GM21390 (cell line): Measurements from ENCODE around the gene ARL4A.
"Not testable (repeated sequence)": the region's sequence is repeated elsewhere in the genome, so short reads cannot be mapped to it uniquely, and the experiment has no call there.

Experiments used
- ATAC-seq: cut with Tn5 transposase; IDR thresholded peaks from one replicate; pipeline ENCODE4 v1.9.1; 2021; ENCODE audit not compliant: unreplicated experiment

ARL4A gene, protein sequence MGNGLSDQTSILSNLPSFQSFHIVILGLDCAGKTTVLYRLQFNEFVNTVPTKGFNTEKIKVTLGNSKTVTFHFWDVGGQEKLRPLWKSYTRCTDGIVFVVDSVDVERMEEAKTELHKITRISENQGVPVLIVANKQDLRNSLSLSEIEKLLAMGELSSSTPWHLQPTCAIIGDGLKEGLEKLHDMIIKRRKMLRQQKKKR

DNA sequence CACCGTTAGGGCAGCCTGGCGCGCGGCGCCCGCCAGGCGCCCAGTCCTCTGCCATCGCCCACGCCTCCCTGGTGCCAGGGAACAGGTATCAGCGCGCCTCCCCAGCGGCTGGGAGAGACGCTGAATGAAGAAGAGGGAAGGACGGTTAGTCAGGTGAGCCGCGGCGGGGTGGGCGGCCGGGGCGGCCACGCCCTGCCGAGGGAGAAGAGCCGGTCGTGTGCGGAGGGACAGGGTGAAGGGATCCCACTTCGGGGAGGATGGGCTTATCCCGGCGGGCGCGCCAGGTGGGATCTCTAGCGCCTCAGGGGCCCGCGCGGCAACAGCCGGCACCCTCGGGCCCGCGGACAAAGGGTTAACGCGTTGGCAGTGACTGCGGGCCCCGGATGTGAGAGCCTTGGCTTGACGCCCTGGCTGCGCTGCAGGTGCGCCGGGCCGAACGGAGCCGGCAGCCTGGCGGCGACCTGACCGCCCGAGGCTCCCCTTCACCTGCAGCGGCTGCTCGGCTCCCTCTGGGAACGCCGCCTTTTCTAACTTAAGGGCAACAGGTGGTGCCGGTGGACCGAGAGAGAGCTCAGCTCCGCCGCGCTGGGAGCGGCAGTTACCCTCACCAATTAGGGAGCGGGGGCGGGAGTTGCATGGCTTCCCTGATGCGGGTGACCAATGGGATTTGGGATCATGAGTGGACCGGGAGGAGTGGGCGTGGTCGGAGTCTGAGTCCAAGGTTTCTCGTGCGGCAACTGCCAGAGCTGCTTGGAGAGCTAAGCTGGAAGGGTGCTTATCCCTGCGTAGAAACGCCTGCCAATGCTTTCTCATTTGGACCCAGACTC, at the start of gene ARL4A:
Gene ARL4A (plus strand): TSS at position 743 of the 827 bp plus-strand sequence. CDS start 622 bp downstream, outside the sequence.
- peak; percentile 79 for ATAC-seq

DNA sequence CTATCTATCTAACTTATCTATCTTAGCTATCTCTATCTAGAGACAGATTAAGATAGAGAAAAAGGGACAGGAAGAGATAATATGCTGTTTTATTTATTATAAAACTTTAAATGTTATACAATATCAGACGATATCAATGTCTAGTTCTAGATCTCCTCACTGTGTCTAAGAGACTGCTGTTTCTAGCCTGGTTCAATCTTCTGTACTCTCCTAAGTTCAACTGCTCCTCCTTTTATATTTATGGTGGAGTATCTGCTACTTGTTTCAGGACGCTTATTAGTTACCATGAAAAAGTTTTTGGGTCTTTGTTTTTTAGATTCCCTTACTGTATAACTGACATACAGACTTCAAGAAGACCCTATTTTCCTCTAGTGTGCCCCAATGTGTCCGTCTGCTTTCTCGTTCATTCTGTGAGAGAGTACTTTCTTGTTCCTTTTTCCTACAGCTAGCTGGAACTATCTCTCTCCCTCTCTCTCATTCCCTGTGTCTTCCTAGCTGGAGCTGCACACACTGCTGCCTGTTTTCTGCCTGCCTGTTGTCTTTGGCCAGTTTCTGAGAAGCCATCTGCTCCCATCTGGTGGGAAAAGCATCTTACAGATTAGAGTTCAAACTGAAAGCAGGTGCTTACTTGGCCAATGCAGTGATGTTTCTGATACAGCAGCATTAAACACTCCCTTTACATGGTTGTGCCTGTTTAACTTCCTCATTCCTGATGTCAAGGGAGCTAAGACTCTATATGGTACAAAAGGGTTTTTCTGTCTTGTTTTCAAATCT, 49.4 kb upstream of the ARL4A start:
- peak; percentile 48 for ATAC-seq

DNA sequence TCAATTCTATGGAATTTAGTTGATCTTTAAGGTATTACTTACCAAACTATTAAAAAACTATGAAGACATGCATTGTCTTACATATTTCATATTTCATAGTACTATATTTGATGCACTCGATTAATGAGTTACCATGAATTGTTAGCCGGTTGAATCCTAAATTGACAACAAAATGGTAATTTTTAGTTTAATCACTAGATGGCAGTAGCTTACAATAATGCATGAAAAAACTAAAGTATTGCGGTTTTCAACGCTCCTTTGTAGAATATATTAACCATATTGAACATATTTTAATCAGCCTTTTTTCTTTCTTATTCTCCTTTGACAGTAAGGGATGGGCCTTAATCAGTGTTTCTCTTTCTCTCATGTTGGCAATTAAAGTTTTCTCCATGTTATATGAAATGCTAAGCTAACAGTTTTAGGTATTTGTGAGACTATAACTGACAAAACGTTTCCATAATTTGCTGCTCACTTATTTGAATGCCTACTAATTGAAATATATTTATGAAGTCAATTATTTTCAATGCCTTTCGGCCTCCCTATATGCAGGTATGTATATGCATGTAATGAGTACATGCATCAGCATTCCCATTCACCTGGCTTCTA, 48.5 kb upstream of the ARL4A start:
- ATAC-seq, result peak; percentile 40

DNA sequence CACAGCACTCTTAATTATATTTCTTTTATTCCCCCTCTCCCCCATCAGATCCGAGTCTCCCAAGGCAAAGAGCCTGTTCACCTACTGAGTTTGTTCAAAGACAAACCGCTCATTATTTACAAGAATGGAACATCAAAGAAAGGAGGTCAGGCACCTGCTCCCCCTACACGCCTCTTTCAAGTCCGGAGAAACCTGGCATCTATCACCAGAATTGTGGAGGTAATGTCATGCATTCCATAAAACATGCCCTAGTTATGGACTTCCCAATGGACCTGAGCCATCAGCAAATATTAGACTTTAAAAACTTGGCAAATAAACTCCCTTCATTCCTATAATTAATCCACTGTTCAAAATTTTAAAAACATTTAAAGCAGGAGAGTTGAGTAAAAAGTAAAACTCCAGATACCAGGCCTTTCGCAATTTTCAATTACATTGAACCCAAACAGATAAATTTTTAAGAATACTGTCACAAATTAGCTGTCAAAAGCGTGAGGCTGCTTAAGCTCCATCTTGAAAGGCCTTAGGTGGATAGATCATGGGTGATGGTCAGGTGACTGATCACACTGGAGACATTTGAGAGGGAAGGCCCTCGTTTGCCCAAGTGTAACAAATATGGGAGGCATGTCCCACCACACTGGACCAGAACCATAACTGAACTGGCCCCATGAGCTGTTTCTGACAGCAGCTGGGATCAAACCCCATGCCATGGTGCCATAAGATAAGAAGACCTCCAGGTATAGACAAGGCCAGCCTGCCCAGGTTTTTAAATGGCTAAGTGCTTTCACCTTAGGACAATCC, 46.9 kb upstream of the ARL4A start:
- no peak for ATAC-seq

DNA sequence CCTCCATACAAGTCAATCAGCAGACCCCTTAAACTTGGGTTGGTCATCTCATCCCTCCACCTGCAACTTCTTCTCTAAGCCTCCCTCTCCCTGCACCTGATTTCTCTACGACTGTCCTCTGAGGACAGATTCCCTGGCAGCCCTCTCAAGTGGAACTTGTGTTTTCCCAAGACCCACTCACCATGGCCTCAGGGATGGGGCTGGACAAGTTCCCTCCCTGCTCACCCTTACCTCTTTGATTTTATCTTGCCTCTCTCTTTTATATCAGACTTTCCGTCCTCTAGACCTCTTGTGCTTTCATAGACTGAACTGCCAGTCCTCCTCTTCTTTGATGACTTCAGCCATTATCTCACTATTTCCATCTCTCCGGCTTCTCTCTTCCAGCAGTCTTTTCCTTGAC, 46.2 kb upstream of the ARL4A start:
- ATAC-seq, result no peak

DNA sequence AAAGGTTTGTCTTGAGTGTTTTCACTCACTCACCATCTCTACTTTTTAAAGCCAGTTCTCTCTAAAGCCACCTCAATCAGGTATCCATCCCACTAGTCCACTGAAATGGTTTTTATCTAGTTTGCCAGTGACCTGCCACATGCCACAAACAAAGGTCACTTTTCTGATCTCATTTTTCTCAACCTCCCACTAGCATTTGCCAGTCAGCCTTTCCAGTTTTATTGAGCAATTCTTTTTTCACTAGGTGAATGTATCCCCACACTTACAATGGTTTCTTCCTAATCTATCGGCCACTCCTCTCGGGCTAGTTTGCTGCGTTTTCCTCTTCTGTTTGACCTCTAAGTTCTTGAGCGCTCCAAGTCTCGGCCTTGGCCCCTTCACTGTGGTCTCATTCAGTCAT, 44.9 kb upstream of the ARL4A start:
- ATAC-seq, result no peak

DNA sequence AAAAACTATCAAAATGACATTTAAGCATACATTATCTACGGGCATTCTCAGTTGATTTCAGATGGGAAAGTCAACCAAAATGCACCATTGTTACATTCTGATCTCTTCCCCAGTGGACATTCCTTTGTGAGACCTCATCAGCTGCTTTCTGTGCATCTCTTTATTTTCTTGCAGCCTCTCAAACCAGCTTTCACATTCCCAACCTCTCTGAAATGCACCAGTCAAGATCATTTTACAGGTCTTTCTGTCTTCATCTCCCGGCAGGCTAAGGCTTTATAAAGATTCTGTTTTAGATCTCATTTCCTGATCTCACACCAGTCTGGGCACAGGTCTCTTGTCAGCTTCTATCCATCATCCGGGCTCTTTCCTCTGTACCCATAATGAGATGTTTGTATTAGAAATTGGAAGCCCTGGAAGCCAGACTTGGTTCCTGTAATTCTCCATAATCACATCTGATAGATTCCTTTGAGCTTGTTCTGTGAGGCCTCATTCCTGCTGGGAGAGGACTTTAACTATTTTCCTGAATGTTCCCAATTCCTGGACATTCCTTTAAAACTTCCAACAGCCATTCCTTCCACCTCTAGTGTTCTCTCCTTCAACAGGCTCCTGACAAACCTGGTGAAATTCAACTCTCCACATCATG, 44.3 kb upstream of the ARL4A start:
- no peak for ATAC-seq

DNA sequence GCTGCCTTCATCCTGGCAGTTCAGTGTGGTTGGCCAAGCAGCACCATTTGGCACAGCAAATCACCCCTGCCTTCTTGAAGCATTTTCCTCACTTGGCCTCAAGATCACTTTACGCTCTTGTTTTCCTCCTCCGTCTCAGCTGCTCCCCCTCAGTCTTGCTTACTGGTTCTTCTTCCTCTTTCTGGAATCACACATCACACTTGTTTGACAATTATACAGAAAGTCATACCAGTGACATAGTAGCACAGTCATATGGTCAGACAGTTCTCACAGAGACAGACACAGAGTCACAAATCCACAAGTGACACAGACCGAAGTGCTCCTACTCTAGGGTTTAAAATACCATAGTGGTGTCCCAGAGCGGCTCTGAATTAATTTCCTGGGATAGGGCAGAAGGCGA, 43.8 kb upstream of the ARL4A start:
- ATAC-seq, result peak; percentile 67

DNA sequence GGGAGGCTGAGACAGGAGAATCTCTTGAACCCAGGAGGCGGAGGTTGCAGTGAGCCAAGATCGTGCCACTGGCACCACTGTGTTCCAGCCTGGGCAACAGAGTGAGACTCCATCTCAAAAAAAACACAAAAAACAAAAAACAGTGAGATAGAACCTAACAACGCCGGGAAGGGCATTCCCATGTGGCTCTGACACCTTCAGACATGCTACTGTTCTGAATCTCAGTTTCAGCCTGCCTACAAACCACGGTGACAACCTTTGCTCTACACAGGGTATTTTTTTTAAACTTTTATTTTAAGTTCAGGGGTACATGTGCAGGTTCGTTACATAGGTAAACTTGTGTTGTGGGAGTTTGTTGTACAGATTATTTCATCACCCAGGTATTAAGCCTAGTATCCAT, 42.2 kb upstream of the ARL4A start:
- ATAC-seq, result peak; percentile 41

DNA sequence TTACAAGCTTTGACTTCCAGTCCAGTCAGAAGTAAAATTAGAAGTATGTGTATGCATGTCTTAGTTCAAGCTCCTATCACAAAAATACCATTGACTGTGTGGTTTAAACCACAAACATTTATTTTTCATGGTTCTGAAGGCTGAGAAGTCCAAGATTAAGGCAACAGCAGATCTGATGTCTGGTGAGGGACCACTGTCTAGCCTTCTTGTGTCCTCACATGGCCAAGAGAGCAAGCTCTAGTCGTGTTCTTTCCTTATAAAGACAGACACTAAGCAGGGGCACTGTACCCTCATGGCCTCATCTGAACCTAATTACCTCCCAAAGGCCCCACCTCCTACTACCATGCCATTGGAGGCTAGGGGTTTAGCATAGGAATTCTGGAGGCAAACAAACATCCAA, 41.3 kb upstream of the ARL4A start:
- no peak for ATAC-seq

DNA sequence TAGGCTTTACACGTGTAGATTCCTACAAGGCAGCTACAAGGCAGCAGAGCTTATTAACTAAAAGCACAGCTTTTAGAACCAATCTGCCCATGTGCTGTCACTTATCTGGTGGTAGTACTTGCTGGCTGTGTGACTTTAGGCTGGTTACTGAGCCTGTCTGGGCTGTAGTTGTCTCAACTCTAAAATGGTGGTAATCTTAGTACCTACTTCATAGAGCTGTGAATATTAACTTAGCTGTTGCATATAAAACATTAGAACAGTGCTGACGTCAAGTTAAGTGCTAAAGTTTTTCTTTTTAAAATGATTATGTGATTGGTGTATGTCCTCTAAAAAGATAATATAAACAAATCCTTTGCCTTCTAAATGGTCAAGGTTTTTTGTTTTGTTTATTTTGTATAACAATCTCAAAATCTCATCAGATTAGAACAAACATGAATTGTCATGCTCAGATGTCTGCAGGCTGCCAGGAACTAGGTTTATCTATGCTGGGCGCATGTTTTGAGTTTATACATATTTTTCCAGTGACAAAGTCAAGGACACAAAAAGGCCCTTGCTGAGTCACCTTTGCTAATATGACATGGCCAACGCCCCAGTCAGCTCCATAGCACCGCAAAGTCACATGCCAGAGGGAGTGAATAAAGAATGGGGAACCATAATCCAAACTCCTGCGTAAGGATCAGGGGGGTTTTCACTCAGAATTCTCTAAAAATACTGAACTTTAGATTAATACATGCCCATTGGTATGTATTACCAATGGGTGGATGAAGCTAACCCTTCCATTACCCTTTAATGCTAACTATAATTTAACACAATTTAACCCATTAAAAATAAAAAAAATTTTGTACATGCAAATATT, 39.8 kb upstream of the ARL4A start:
- ATAC-seq, result no peak

DNA sequence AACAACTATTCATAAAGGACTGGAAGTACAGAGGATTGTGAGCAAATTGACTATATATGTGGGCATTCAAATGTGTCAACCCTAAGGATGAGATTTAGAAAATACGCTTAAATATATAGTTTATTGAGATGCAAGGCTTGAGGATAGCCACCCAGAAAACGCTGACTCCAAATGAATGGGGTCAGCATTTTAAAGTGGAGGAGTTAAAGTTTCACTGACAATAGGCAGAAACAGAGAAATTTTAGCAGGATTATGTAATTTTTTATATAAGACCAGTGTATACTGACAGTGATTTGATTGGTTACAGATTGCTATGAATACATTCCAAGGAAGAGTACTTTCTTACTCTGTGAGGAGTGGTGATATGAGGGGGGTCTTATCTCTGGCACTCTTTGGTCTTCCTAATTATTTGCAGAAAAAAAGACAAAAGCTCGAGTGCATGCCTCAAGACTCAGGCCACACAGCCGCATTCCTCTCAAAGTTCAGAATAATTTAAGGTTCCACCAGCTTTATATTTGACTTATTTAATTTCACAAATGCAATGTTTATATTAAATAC, 38.6 kb upstream of the ARL4A start:
- ATAC-seq, result no peak

DNA sequence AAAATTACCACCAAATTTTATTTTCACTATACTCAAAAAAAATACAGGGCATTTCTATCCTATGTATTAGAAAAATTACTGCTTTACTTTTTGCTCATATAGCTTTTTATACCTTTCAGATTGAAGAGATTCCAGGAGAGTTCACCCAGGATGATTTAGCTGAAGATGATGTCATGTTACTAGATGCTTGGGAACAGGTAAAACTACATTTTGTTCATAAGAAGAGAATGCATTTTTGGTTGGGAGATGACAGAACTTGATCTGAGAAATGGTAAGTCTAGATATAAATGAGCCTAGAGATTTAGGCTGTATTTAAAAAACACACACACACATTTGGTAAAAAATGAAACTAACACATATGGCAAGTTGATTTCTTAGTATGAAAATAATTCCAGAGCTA, 38.1 kb upstream of the ARL4A start:
- no peak for ATAC-seq

DNA sequence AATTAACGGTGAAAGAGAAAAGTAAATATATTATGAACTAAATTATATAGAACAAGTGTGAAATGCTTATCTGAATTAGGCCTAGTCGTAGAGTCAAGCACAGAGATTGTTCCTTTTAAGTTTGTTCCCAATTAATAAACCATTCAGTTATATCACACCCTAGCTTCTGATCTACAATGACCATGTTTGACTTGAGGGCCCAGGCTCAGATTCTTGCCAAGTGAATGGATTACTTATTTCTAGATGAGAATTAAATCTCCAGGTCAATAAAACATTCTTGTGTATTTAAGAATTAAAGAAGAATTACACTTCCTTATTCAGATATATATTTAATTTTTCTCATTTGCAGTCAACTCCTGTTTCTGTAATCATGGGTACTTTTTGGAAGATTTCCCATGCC, 37.4 kb upstream of the ARL4A start:
- ATAC-seq, result no peak

DNA sequence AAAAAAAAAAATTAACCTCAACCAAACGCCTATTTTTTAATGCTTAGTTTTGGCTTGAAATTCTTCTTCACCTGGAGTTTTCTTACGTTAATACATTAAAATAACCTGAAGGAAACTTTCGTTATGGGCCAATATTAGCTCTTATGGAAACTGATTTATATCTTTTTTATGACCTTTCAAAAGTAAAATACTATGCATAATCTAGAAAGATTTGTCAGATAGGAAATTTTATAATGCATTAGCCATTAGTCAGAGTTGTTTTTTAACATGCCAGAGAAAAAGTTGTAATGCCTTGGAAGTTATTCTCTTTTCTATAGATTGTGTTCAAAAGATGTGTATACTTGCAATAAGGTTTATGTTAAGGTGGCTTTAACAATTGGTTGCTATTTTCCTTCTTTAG, 34.3 kb upstream of the ARL4A start:
- no peak for ATAC-seq

DNA sequence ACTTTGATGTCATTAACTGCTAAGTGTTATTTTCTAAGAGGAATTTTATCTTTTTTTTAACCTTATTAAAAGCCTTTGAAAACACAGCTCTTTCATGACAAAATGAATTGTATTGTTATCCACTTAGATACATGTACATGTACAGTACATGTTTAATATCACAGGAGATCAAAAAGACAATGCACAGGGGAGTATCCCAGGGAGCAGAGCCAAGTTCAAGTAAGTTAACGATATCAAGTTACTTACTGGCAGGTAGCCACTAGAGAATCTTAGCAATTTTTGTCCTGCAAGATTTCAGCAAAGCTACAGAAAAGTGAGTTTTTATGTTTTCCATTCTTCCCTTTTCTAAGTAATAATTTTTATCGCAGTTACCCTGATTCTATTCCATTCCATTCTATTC, 33.9 kb upstream of the ARL4A start:
- no peak for ATAC-seq

DNA sequence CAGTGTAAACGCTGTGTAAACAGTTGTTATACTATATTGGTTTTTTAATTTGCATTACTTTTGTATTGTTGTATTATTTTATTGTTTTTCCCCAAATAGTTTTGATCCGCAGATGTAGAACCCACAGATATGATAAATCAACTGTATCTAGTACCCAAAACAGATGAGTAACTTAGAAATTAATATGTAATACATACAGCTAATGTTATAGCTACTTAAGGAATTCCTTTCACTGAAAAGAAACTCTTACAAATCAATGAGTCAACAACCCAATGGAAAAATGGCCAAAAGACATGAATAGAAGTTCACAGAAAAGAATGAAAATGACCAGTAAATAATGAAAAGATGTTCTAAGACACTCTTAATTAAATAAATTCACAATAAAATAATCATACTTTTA, 32.3 kb upstream of the ARL4A start:
- no peak for ATAC-seq

DNA sequence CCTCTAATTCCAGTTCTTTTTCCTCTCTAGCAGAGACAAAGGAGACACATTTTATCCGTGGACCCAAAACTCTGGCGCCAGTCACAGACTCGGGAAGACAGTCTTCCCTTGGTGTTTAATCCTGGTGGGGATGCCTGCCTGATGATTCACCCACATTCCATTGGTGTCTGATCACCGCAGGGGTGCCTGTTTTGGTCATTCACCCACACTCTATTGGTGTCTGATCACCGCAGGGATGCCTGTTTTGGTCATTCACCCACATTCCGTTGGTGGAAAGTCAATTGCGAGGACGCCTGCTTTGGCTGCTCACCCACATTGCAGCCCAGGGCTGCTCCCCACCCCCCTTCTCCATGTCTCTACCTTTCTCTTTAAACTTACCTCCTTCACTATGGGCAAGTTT, 27.0 kb upstream of the ARL4A start:
- ATAC-seq, result not testable (repeated sequence)

DNA sequence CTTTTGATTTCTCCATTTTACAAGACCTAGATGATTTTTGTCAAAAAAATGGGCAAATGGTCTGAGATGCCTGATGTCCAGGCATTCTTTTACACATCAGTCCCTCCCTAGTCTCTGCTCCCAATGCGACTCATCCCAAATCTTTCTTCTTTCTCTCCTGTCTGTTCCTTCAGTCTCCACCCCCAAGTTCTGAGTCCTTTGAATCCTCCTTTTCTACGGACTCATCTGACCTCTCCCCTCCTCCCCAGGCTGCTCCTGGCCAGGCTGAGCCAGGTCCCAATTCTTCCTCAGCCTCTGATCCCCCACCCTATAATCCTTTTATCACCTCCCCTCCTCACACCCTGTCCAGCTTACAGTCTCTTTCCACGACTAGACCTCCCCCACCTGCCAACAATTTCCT, 26.4 kb upstream of the ARL4A start:
- ATAC-seq, result not testable (repeated sequence)
